Tibial nerve (tissue), 4 donors: ENCODE results near the gene MRPL52. TPM values are rescaled to one million over a fixed set of nuclear protein-coding genes. Genes with fewer than 3 reads are reported as not detected.

Experiments
- DNase-seq, 2 donors: peaks; one replicate each; pipeline ENCODE4 v3.0.0-alpha.2; 2019; ENCODE audit warnings: low spot score in 2 of 2
- H3K27ac ChIP-seq, 4 donors: fragments of 200-600 bp; sonication (generic) in 3 of 4; one replicate each; pipeline ENCODE4 v1.5.1; 2017 to 2019; ENCODE audit warnings: mild to moderate bottlenecking in 1 of 4
- H3K27me3 ChIP-seq, 2 donors: fragments of 200-600 bp; sonication (generic) in 1 of 2; one replicate each; pipeline versions ENCODE4 v1.5.1 to v1.6.0; 2017 to 2019
- H3K36me3 ChIP-seq, 3 donors: fragments of 200-600 bp; sonication (generic); one replicate each; pipeline ENCODE4 v1.5.1; 2018 to 2019
- H3K4me1 ChIP-seq, 4 donors: fragments of 200-600 bp; sonication (generic) in 3 of 4; one replicate each; pipeline ENCODE4 v1.5.1; 2017 to 2019
- H3K4me3 ChIP-seq, 4 donors: fragments of 200-600 bp; sonication (generic) in 3 of 4; one replicate each; pipeline ENCODE4 v1.5.1; 2017 to 2019; ENCODE audit warnings: mild to moderate bottlenecking in 1 of 4, moderate library complexity in 1 of 4
- H3K9me3 ChIP-seq, 4 donors: fragments of 200-600 bp; sonication (generic) in 3 of 4; one replicate each; pipeline ENCODE4 v1.5.1; 2017 to 2019
- CTCF ChIP-seq, 5 experiments: fragments of 200-600 bp in 3 of 5; fragments of 450-650 bp in 2 of 5; sonication (generic) in 3 of 5; IDR thresholded peaks; one replicate each; pipeline ENCODE4 v1.5.1; 2016 to 2019; ENCODE audit warnings: antibody characterized with exemption in 5 of 5, mild to moderate bottlenecking in 3 of 5, moderate library complexity in 2 of 5
- EP300 ChIP-seq, 2 donors: sonication (generic); formaldehyde crosslinking; IDR thresholded peaks; one replicate each; pipeline ENCODE4 v1.6.1; 2017; ENCODE audit warnings: antibody characterized with exemption in 2 of 2, mild to moderate bottlenecking in 1 of 2
- POLR2A ChIP-seq, 2 donors: fragments of 450-650 bp; IDR thresholded peaks; one replicate each; pipeline ENCODE4 v1.6.1; 2017; ENCODE audit warnings: antibody characterized with exemption in 2 of 2, mild to moderate bottlenecking in 2 of 2, moderate library complexity in 2 of 2
- WGBS, 2 donors: methylation state at CpG; one replicate each; pipeline ENCODE4 v1.1.5; 2018; 5-methylcytosine and 5-hydroxymethylcytosine counted together
- total RNA-seq, 4 donors: library from RNA; depleted of rRNA; stranded (reverse); fragments of >200 nt; gene quantifications; one replicate each; pipeline ENCODE4 v1.1.0, GENCODE V29; 2016

Gene MRPL52
- total RNA-seq, 4 donors from 2014 or later: 26.7 to 44.0 (median 30.2) TPM

- Histone ChIP-seq H3K36me3 (no peaks in the 10 kb centered on the region), H3K4me1 (peaks cover 0 to 44% (median 13%) of the 10 kb centered on the region in 4 donors), H3K27ac (no peak overlapping the region), H3K4me3 (no peak overlapping the region), H3K9me3 (no peaks in the 10 kb centered on the region), H3K27me3 (no peaks in the 10 kb centered on the region)
- 93 to 96% methylated on average over 1 of the region's 1 CpG for WGBS, 2 donors
- DNase-seq: no peak
- TF ChIP-seq EP300 (IDR thresholded peaks at IDR 0.05): no peak
- TF ChIP-seq POLR2A (IDR thresholded peaks at IDR 0.05): no peak
- TF ChIP-seq CTCF (IDR thresholded peaks at IDR 0.05): no peak
Measured at GRCh38 chr14:22820731-22821130, 9.0 kb upstream of the MRPL52 start.

- TF ChIP-seq POLR2A (IDR thresholded peaks at IDR 0.05): no peak
- no peak for TF ChIP-seq EP300 (IDR thresholded peaks at IDR 0.05)
- no peak for TF ChIP-seq CTCF (IDR thresholded peaks at IDR 0.05)
Measured at GRCh38 chr14:22821193-22822015, 8.3 kb upstream of the MRPL52 start.

GRCh38 chr14:22822016-22822570 is 7.6 kb upstream of the MRPL52 start:
- Histone ChIP-seq H3K27me3 (no peaks in the 10 kb centered on the region), H3K4me1 (peaks cover 0 to 44% (median 13%) of the 10 kb centered on the region in 4 donors), H3K9me3 (no peaks in the 10 kb centered on the region), H3K36me3 (no peaks in the 10 kb centered on the region), H3K27ac (peak overlapping the region in 3 of 4 donors; percentile 58 to 82 (median 74)), H3K4me3 (peak overlapping the region; percentile 14 to 58 (median 40))
- no peak for DNase-seq
- TF ChIP-seq CTCF (IDR thresholded peaks at IDR 0.05) (no peak), EP300 (IDR thresholded peaks at IDR 0.05) (no peak), POLR2A (IDR thresholded peaks at IDR 0.05) (no peak)
- 38 to 41% methylated on average over 32 of the region's 32 CpGs for WGBS, 2 donors

More at GRCh38 chr14:22821193-22822015, 8.3 kb upstream of the MRPL52 start:
- H3K27me3 ChIP-seq: no peaks in the 10 kb centered on the region
- no peaks in the 10 kb centered on the region for H3K36me3 ChIP-seq
- no peak for DNase-seq
- peaks cover 0 to 44% (median 13%) of the 10 kb centered on the region in 4 donors for H3K4me1 ChIP-seq
- H3K4me3 ChIP-seq: no peak overlapping the region
- H3K27ac ChIP-seq: peak overlapping the region in 1 of 4 donors; percentile 82
- WGBS, 2 donors: 73 to 76% methylated on average over 24 of the region's 24 CpGs
- no peaks in the 10 kb centered on the region for H3K9me3 ChIP-seq

- WGBS, 2 donors: 0 to 2% methylated on average over 31 to 33 of the region's 34 CpGs
Measured at GRCh38 chr14:22822571-22823098, 7.1 kb upstream of the MRPL52 start.

More at GRCh38 chr14:22822571-22823098, 7.1 kb upstream of the MRPL52 start:
- Histone ChIP-seq H3K36me3 (no peaks in the 10 kb centered on the region), H3K9me3 (no peaks in the 10 kb centered on the region), H3K27ac (peak overlapping the region in 3 of 4 donors; percentile 58 to 82 (median 74)), H3K4me1 (peaks cover 0 to 44% (median 13%) of the 10 kb centered on the region in 4 donors), H3K4me3 (peak overlapping the region; percentile 14 to 58 (median 40)), H3K27me3 (no peaks in the 10 kb centered on the region)
- peak; percentile 56 to 69 for DNase-seq
- peak; percentile 30 to 51 for TF ChIP-seq EP300 (IDR thresholded peaks at IDR 0.05)
- no peak for TF ChIP-seq POLR2A (IDR thresholded peaks at IDR 0.05)
- peak; percentile 73 to 95 (median 87) for TF ChIP-seq CTCF (IDR thresholded peaks at IDR 0.05)
